IMR-90 (cell line): ENCODE data around the gene EPHX1. TPM values are rescaled to one million over a fixed set of nuclear protein-coding genes. Genes with fewer than 3 reads are reported as not detected.
A peak's percentile ranks its signal among the peaks of the same experiment; 100 is the strongest.

Source experiments
- ATAC-seq: fragments of 200-7000 bp; cut with Tn5 transposase; 2 replicates; pipeline ENCODE4 v1.9.1; 2020; ENCODE audit warnings: low read depth, mild to moderate bottlenecking, moderate library complexity
- BruUV-seq: library from RNA; stranded (reverse); fragments of 400-500 nt; replicated peaks from 2 replicates; lab custom pipeline; 2021; lab: Mats Ljungman, UMichigan
- CTCF ChIA-PET: fragments of 300-600 bp; formaldehyde crosslinking; extraction: SDS; loops from one replicate; lab custom pipeline; 2021; ENCODE audit warnings: antibody characterized with exemption; lab: Yijun Ruan, JAX
- POLR2A ChIA-PET: fragments of 300-600 bp; sonication (Branson Sonifier 250); formaldehyde crosslinking; loops from one replicate; lab custom pipeline; 2022; ENCODE audit warnings: antibody characterized with exemption; ENCODE audit not compliant: unreplicated experiment; lab: Charles Lee
- DNase-seq: peaks from one replicate; pipeline ENCODE4 v3.0.0; 2013
- H2AFZ ChIP-seq: replicated peaks from 2 replicates; pipeline ENCODE3; 2013; ENCODE audit warnings: low read length, mild to moderate bottlenecking; ENCODE audit not compliant: poor library complexity
- H2AK5ac ChIP-seq: 2 replicates; pipeline ENCODE4 v1.6.1; 2013; ENCODE audit warnings: low read depth, low read length, inconsistent platforms
- H2AK9ac ChIP-seq: replicated peaks from 2 replicates; pipeline ENCODE3; 2013; ENCODE audit warnings: mild to moderate bottlenecking, low read depth, low read length, moderate library complexity; ENCODE audit not compliant: poor library complexity
- H2BK120ac ChIP-seq: 2 replicates; pipeline ENCODE4 v1.6.1; 2013; ENCODE audit warnings: low read depth, low read length, inconsistent platforms
- H2BK15ac ChIP-seq: 3 replicates; pipeline ENCODE4 v1.6.1; 2013; ENCODE audit warnings: low read depth, low read length, inconsistent platforms
- H2BK20ac ChIP-seq: 2 replicates; pipeline ENCODE4 v1.6.1; 2013; ENCODE audit warnings: low read depth, mild to moderate bottlenecking, inconsistent platforms, low read length, moderate library complexity
- H2BK5ac ChIP-seq: 2 replicates; pipeline ENCODE4 v1.6.1; 2013; ENCODE audit warnings: mild to moderate bottlenecking, low read depth, low read length, inconsistent platforms; ENCODE audit not compliant: poor library complexity, severe bottlenecking
- H3K14ac ChIP-seq: replicated peaks from 2 replicates; pipeline ENCODE4 v1.6.1; 2013; ENCODE audit warnings: low read depth, low read length, inconsistent platforms
- H3K18ac ChIP-seq: 2 replicates; pipeline ENCODE4 v1.6.1; 2013; ENCODE audit warnings: low read depth, low read length, control low read depth
- H3K23ac ChIP-seq: 2 replicates; pipeline ENCODE4 v1.6.1; 2013; ENCODE audit warnings: low read depth, low read length, inconsistent platforms
- H3K27ac ChIP-seq: 2 replicates; pipeline ENCODE4 v1.5.1; 2013; ENCODE audit warnings: mild to moderate bottlenecking, control low read depth, low read length; ENCODE audit not compliant: insufficient read depth
- H3K27me3 ChIP-seq: 2 replicates; pipeline ENCODE4 v1.6.1; 2013; ENCODE audit warnings: low read length; ENCODE audit not compliant: control insufficient read depth, insufficient read depth
- H3K36me3 ChIP-seq: 2 replicates; pipeline ENCODE4 v1.6.1; 2013; ENCODE audit warnings: low read length, mixed read lengths; ENCODE audit not compliant: control insufficient read depth, insufficient read depth
- H3K4ac ChIP-seq: 2 replicates; pipeline ENCODE4 v1.6.1; 2013; ENCODE audit warnings: low read depth, low read length, inconsistent platforms
- H3K4me1 ChIP-seq: 2 replicates; pipeline ENCODE4 v1.6.1; 2013; ENCODE audit warnings: low read length, mixed read lengths; ENCODE audit not compliant: control insufficient read depth, insufficient read depth
- H3K4me2 ChIP-seq: 2 replicates; pipeline ENCODE4 v1.6.1; 2013; ENCODE audit warnings: low read depth, mild to moderate bottlenecking, control low read depth, low read length, moderate library complexity
- H3K4me3 ChIP-seq: 2 replicates; pipeline ENCODE4 v1.5.1; 2013; ENCODE audit warnings: low read depth, mild to moderate bottlenecking, control low read depth, low read length, moderate library complexity; ENCODE audit not compliant: insufficient read depth
- H3K56ac ChIP-seq: 2 replicates; pipeline ENCODE4 v1.6.1; 2013; ENCODE audit warnings: low read length, inconsistent platforms; ENCODE audit not compliant: insufficient read depth; ENCODE audit errors: extremely low read depth
- H3K79me1 ChIP-seq, 2 experiments: 2 replicates each; pipeline ENCODE4 v1.6.1; 2013; ENCODE audit warnings: low read length in 2 of 2, inconsistent platforms in 1 of 2, low read depth in 1 of 2
- H3K9ac ChIP-seq: 2 replicates; pipeline ENCODE4 v1.6.1; 2013; ENCODE audit warnings: low read depth, low read length, control low read depth
- H3K9me1 ChIP-seq: 2 replicates; pipeline ENCODE4 v1.6.1; 2013; ENCODE audit warnings: low read length, inconsistent platforms; ENCODE audit not compliant: insufficient read depth
- H3K9me3 ChIP-seq: 2 replicates; pipeline ENCODE4 v1.6.1; 2013; ENCODE audit warnings: low read length; ENCODE audit not compliant: control insufficient read depth, insufficient read depth
- H4K20me1 ChIP-seq: 2 replicates; pipeline ENCODE4 v1.6.1; 2013; ENCODE audit warnings: low read length, inconsistent platforms; ENCODE audit not compliant: insufficient read depth
- H4K5ac ChIP-seq: 2 replicates; pipeline ENCODE4 v1.6.1; 2013; ENCODE audit warnings: mild to moderate bottlenecking, low read depth, low read length, control low read depth
- H4K8ac ChIP-seq, 2 experiments: 2 replicates each; pipeline ENCODE4 v1.6.1; 2013; ENCODE audit warnings: low read depth in 2 of 2, low read length in 2 of 2, control low read depth in 1 of 2, inconsistent platforms in 1 of 2
- H4K91ac ChIP-seq: 2 replicates; pipeline ENCODE4 v1.6.1; 2013; ENCODE audit warnings: low read depth, low read length, inconsistent platforms; ENCODE audit not compliant: insufficient read depth
- BHLHE40 ChIP-seq: fragments of 150-350 bp; IDR thresholded peaks from 2 replicates; pipeline ENCODE4 v1.6.1; 2016; ENCODE audit warnings: mild to moderate bottlenecking, low read depth, low read length
- CEBPB ChIP-seq: IDR thresholded peaks from 2 replicates; pipeline ENCODE4 v1.6.1; 2012; ENCODE audit warnings: low read depth, low read length, improper control_type of control experiment
- CHD1 ChIP-seq: IDR thresholded peaks from 2 replicates; pipeline ENCODE4 v1.6.1; 2012; ENCODE audit warnings: low read depth, low read length, improper control_type of control experiment
- CTCF ChIP-seq: conservative IDR thresholded peaks from 2 replicates; pipeline ENCODE4 v1.5.1; 2012; ENCODE audit warnings: mild to moderate bottlenecking, low read depth, low read length, improper control_type of control experiment
- ELK1 ChIP-seq: fragments of 150-350 bp; IDR thresholded peaks from 2 replicates; pipeline ENCODE4 v1.6.1; 2016; ENCODE audit warnings: low read depth, mild to moderate bottlenecking, low read length, moderate library complexity, borderline replicate concordance
- FOS ChIP-seq: fragments of 150-350 bp; IDR thresholded peaks from 2 replicates; pipeline ENCODE4 v1.6.1; 2016; ENCODE audit warnings: low read depth, low read length
- MAFK ChIP-seq: IDR thresholded peaks from 2 replicates; pipeline ENCODE4 v1.6.1; 2012; ENCODE audit warnings: low read depth, low read length, improper control_type of control experiment
- MAZ ChIP-seq: IDR thresholded peaks from 2 replicates; pipeline ENCODE4 v1.6.1; 2012; ENCODE audit warnings: low read depth, mild to moderate bottlenecking, low read length, improper control_type of control experiment, moderate library complexity, borderline replicate concordance
- MXI1 ChIP-seq: IDR thresholded peaks from 2 replicates; pipeline ENCODE4 v1.6.1; 2012; ENCODE audit warnings: low read depth, mild to moderate bottlenecking, low read length, moderate library complexity, borderline replicate concordance
- NFE2L2 ChIP-seq: fragments of 150-350 bp; IDR thresholded peaks from 2 replicates; pipeline ENCODE4 v1.6.1; 2016; ENCODE audit warnings: low read depth, mild to moderate bottlenecking, low read length
- POLR2A ChIP-seq: IDR thresholded peaks from 2 replicates; pipeline ENCODE4 v1.6.1; 2012; ENCODE audit warnings: mild to moderate bottlenecking, low read depth, low read length
- RAD21 ChIP-seq: IDR thresholded peaks from 2 replicates; pipeline ENCODE4 v1.6.1; 2012; ENCODE audit warnings: low read length, improper control_type of control experiment
- RCOR1 ChIP-seq: IDR thresholded peaks from 2 replicates; pipeline ENCODE4 v1.6.1; 2012; ENCODE audit warnings: mild to moderate bottlenecking, low read length, improper control_type of control experiment; ENCODE audit not compliant: insufficient replicate concordance
- RFX5 ChIP-seq: IDR thresholded peaks from 2 replicates; pipeline ENCODE4 v1.8.0; 2012; ENCODE audit warnings: low read depth, mild to moderate bottlenecking, low read length, moderate library complexity
- SMC3 ChIP-seq: fragments of 150-350 bp; IDR thresholded peaks from 2 replicates; pipeline ENCODE4 v1.6.1; 2016; ENCODE audit warnings: low read depth, mild to moderate bottlenecking, antibody characterized with exemption, low read length, moderate library complexity
- USF2 ChIP-seq: fragments of 150-350 bp; IDR thresholded peaks from 2 replicates; pipeline ENCODE4 v1.6.1; 2017; ENCODE audit warnings: mild to moderate bottlenecking, antibody characterized with exemption, low read length, low read depth
- WGBS, 2 experiments: methylation state at CpG; one replicate each; pipeline versions ENCODE4 v1.1.5 to v1.1.7; 2013; ENCODE audit warnings: missing lambda C conversion rate in 2 of 2; ENCODE audit not compliant: insufficient read length in 1 of 2; ENCODE audit errors: extremely low coverage in 2 of 2; 5-methylcytosine and 5-hydroxymethylcytosine counted together
- dilution Hi-C: fragments of 300-500 bp; cut with HindIII; formaldehyde crosslinking; loops from one replicate; pipeline ENCODE4 v1.14.3; 2018; ENCODE audit warnings: low sequenced_read_pairs; ENCODE audit not compliant: unreplicated experiment
- in situ Hi-C: fragments of 300-500 bp; cut with MboI; formaldehyde crosslinking; loops from 3 replicates; pipeline ENCODE4 v1.14.3; 2019; ENCODE audit warnings: low sequenced_read_pairs, inconsistent platforms, mixed read lengths
- intact Hi-C: fragments of 100-400 bp; cut with micrococcal nuclease; formaldehyde crosslinking; loops from 2 replicates; pipeline ENCODE4 v1.10.0; 2022
- polyA plus RNA-seq, 3 experiments: library from polyadenylated mRNA; depleted of rRNA; stranded (reverse); fragments of >200 nt; gene quantifications; 2 replicates each; pipeline ENCODE4 v1.2.3, GENCODE V29; 2012; ENCODE audit warnings: low replicate concordance in 1 of 3
- total RNA-seq: library from RNA; depleted of rRNA; stranded (reverse); fragments of >200 nt; gene quantifications from 2 replicates; pipeline ENCODE4 v1.2.3, GENCODE V29; 2012

EPHX1 gene
- total and polyA plus RNA-seq, 2 of the 4 experiments (the other 2 are of a cell fraction): 20.3 to 46.3 TPM

- H2AFZ ChIP-seq: no peak overlapping the region
- no peak overlapping the region for H3K23ac ChIP-seq
- no peak overlapping the region for H2BK5ac ChIP-seq
- no peak overlapping the region for H3K4ac ChIP-seq
- H2AK5ac ChIP-seq: no peak overlapping the region
- H3K9ac ChIP-seq: no peak overlapping the region
- H4K5ac ChIP-seq: no peak overlapping the region
- H3K56ac ChIP-seq: no peak overlapping the region
- no peak overlapping the region for H2BK120ac ChIP-seq
- H4K91ac ChIP-seq: no peak overlapping the region
- H3K9me3 ChIP-seq: no peaks in the 10 kb centered on the region
- ChIA-PET POLR2A (no interaction called here), CTCF (no interaction called here)
- intact Hi-C loops (no loop called here), in situ Hi-C loops (no loop called here), dilution Hi-C loops (no loop called here)
- H3K27ac ChIP-seq: no peak overlapping the region
- H3K4me2 ChIP-seq: no peak overlapping the region
- BruUV-seq: no TSS peak
- 100% methylated on average over 3 of the region's 11 CpGs; no CpG with 5 or more reads in 1 of the 2 experiments for whole genome bisulfite sequencing, 2 experiments
- peaks cover 38% of the 10 kb centered on the region for H3K36me3 ChIP-seq
- H3K79me1 ChIP-seq: peaks cover 6 to 51% of the 10 kb centered on the region in 2 experiments
- no peaks in the 10 kb centered on the region for H3K4me1 ChIP-seq
- no peak overlapping the region for H4K8ac ChIP-seq
- H2BK20ac ChIP-seq: no peak overlapping the region
- H3K14ac ChIP-seq: no peak overlapping the region
- peaks cover 12% of the 10 kb centered on the region for H3K9me1 ChIP-seq
- H3K4me3 ChIP-seq: no peak overlapping the region
- H2AK9ac ChIP-seq: peak overlapping the region; percentile 44
- no peak for DNase-seq
- no peak for TF ChIP-seq USF2
- no peak for TF ChIP-seq POLR2A
- no peak for TF ChIP-seq ELK1
- no peak for TF ChIP-seq FOS
- no peak for TF ChIP-seq CEBPB
- TF ChIP-seq CHD1: no peak
- no peak for TF ChIP-seq MAFK
- no peak for TF ChIP-seq RFX5
- TF ChIP-seq NFE2L2: no peak
- TF ChIP-seq MXI1: no peak
- TF ChIP-seq RCOR1: no peak
- no peak for TF ChIP-seq CTCF
- TF ChIP-seq MAZ: no peak
- no peak for TF ChIP-seq RAD21
- TF ChIP-seq SMC3: no peak
- TF ChIP-seq BHLHE40: no peak
- H4K20me1 ChIP-seq: peaks cover 25% of the 10 kb centered on the region
- H2BK15ac ChIP-seq: no peak overlapping the region
- H3K27me3 ChIP-seq: no peaks in the 10 kb centered on the region
- H3K18ac ChIP-seq: no peak overlapping the region
- no peak for ATAC-seq
Measured at GRCh38 chr1:225874431-225874830, 64.5 kb downstream of the EPHX1 start.
